Upper lobe of left lung (tissue), 4 donors: ENCODE measurements around the gene BGN.

Experiments used
- EP300 ChIP-seq, 4 donors: sonication (generic); formaldehyde crosslinking; IDR thresholded peaks; one replicate each; pipeline ENCODE4 v1.5.1; 2017; ENCODE audit warnings: antibody characterized with exemption in 4 of 4, control low read depth in 2 of 4
- POLR2A ChIP-seq, 4 donors: fragments of 450-650 bp; IDR thresholded peaks; one replicate each; pipeline ENCODE4 v1.5.1; 2016 to 2017; ENCODE audit warnings: antibody characterized with exemption in 4 of 4, mild to moderate bottlenecking in 2 of 4
- POLR2AphosphoS5 ChIP-seq, 2 donors: sonication (generic); formaldehyde crosslinking; IDR thresholded peaks; one replicate each; pipeline ENCODE4 v1.5.1; 2017; ENCODE audit warnings: antibody characterized with exemption in 2 of 2
- TF ChIP-seq, protein P1 (sequence below), 6 experiments: fragments of 450-650 bp in 4 of 6; fragments of 200-600 bp in 2 of 6; sonication (generic) in 2 of 6; IDR thresholded peaks; one replicate each; pipeline ENCODE4 v1.5.1; 2016 to 2019; ENCODE audit warnings: antibody characterized with exemption in 6 of 6

DNA sequence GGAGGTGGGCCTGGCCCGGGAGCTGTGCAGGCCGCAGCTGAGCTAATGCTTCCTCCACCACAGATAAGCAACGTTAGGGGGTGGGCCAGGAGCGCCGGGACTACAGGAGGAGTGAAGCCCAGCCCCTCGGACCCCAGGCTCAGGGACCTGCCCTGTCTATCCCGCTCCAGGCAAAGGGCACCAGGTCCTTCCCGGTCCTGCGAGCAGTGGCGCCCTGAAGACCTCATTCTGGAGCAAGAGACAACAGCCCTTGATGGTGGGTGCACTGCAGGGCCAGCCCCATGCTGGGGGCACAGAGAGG lies 48.2 kb upstream of the BGN start:
- TF ChIP-seq, protein P1, sequence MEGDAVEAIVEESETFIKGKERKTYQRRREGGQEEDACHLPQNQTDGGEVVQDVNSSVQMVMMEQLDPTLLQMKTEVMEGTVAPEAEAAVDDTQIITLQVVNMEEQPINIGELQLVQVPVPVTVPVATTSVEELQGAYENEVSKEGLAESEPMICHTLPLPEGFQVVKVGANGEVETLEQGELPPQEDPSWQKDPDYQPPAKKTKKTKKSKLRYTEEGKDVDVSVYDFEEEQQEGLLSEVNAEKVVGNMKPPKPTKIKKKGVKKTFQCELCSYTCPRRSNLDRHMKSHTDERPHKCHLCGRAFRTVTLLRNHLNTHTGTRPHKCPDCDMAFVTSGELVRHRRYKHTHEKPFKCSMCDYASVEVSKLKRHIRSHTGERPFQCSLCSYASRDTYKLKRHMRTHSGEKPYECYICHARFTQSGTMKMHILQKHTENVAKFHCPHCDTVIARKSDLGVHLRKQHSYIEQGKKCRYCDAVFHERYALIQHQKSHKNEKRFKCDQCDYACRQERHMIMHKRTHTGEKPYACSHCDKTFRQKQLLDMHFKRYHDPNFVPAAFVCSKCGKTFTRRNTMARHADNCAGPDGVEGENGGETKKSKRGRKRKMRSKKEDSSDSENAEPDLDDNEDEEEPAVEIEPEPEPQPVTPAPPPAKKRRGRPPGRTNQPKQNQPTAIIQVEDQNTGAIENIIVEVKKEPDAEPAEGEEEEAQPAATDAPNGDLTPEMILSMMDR (IDR thresholded peaks at IDR 0.05), result no peak
- TF ChIP-seq POLR2A (IDR thresholded peaks at IDR 0.05) (no peak), EP300 (IDR thresholded peaks at IDR 0.05) (no peak), POLR2AphosphoS5 (IDR thresholded peaks at IDR 0.05) (no peak)
